B cell (primary cell): ENCODE results near the gene CCDC7. TPM values are rescaled to one million over a fixed set of nuclear protein-coding genes. Genes with fewer than 3 reads are reported as not detected.

Experiments
- ATAC-seq: fragments of 200-7000 bp; cut with Tn5 transposase; one replicate; pipeline ENCODE4 v1.10.0; 2021; ENCODE audit warnings: low read depth, mild to moderate bottlenecking, moderate number of reproducible peaks, moderate library complexity
- CTCF ChIA-PET: fragments of 350-600 bp; sonication (Branson Sonifier 250); formaldehyde crosslinking; loops from one replicate; lab custom pipeline; 2021; ENCODE audit warnings: antibody characterized with exemption, inconsistent platforms; lab: Charles Lee
- POLR2A ChIA-PET: fragments of 350-600 bp; sonication (Branson Sonifier 250); formaldehyde crosslinking; loops from one replicate; lab custom pipeline; 2021; ENCODE audit warnings: antibody characterized with exemption; lab: Charles Lee
- DNase-seq: peaks from one replicate; pipeline ENCODE4 v3.0.0; 2013
- H2AFZ ChIP-seq: 2 replicates; pipeline ENCODE4 v1.6.1; 2012; ENCODE audit warnings: mild to moderate bottlenecking, low read depth, low read length; ENCODE audit not compliant: insufficient read depth, poor library complexity, severe bottlenecking
- H3K27ac ChIP-seq, 2 donors: 1 replicate in 1 of 2; 2 replicates in 1 of 2; pipeline ENCODE4 v1.5.1; 2012 to 2013; ENCODE audit warnings: low read length in 2 of 2, mild to moderate bottlenecking in 2 of 2, moderate library complexity in 1 of 2
- H3K27me3 ChIP-seq, 4 experiments: fragments of 200-600 bp in 1 of 4; sonication (generic) in 1 of 4; replicated peaks in 1 of 4; 1 replicate in 2 of 4; 2 replicates in 2 of 4; pipeline versions ENCODE4 v1.6.1 to v1.7.0; 2013 to 2016; ENCODE audit warnings: low read length in 3 of 4, mild to moderate bottlenecking in 2 of 4, mixed read lengths in 1 of 4, moderate library complexity in 1 of 4; ENCODE audit not compliant: insufficient read depth in 4 of 4, control insufficient read depth in 3 of 4; ENCODE audit errors: control extremely low read depth in 1 of 4
- H3K36me3 ChIP-seq, 2 experiments: replicated peaks in 1 of 2; 1 replicate in 1 of 2; 2 replicates in 1 of 2; pipeline versions ENCODE4 v1.6.1 to v1.7.1; 2013; ENCODE audit warnings: low read length in 1 of 2; ENCODE audit not compliant: insufficient read depth in 2 of 2, control insufficient read depth in 1 of 2; ENCODE audit errors: control extremely low read depth in 1 of 2, extremely low read depth in 1 of 2
- H3K4me1 ChIP-seq, 2 donors: fragments of 200-600 bp in 1 of 2; sonication (generic) in 1 of 2; 1 replicate in 1 of 2; 2 replicates in 1 of 2; pipeline versions ENCODE4 v1.5.1 to v1.6.1; 2013 to 2017; ENCODE audit warnings: low read length in 2 of 2; ENCODE audit not compliant: control insufficient read depth in 2 of 2, insufficient read depth in 2 of 2
- H3K4me2 ChIP-seq: replicated peaks from 2 replicates; pipeline ENCODE3; 2012; ENCODE audit warnings: mild to moderate bottlenecking, low read depth, low read length; ENCODE audit not compliant: poor library complexity, severe bottlenecking
- H3K4me3 ChIP-seq, 5 experiments: fragments of 200-600 bp in 1 of 5; sonication (generic) in 1 of 5; 1 replicate in 3 of 5; 2 replicates in 2 of 5; pipeline versions ENCODE4 v1.5.1 to v1.7.0; 2011 to 2016; ENCODE audit warnings: low read length in 4 of 5, mild to moderate bottlenecking in 4 of 5, low read depth in 2 of 5, control low read depth in 1 of 5, moderate library complexity in 1 of 5; ENCODE audit not compliant: insufficient read depth in 1 of 5; ENCODE audit errors: control extremely low read depth in 1 of 5, extremely low read depth in 1 of 5
- H3K79me2 ChIP-seq: fragments of 200-600 bp; sonication (generic); one replicate; pipeline ENCODE4 v1.6.0; 2016; ENCODE audit warnings: low read length; ENCODE audit not compliant: control insufficient read depth, insufficient read depth
- H3K9ac ChIP-seq: fragments of 200-600 bp; sonication (generic); 2 replicates; pipeline ENCODE4 v1.6.1; 2017; ENCODE audit warnings: mild to moderate bottlenecking, low read length, moderate library complexity
- H3K9me3 ChIP-seq, 3 donors: one replicate each; pipeline versions ENCODE4 v1.6.1 to v1.7.1; 2013; ENCODE audit warnings: low read length in 2 of 3; ENCODE audit not compliant: control insufficient read depth in 2 of 3, insufficient read depth in 1 of 3; ENCODE audit errors: control extremely low read depth in 1 of 3
- H4K20me1 ChIP-seq: 2 replicates; pipeline ENCODE4 v1.6.0; 2012; ENCODE audit warnings: mild to moderate bottlenecking, low read length; ENCODE audit not compliant: insufficient read depth, control insufficient read depth, poor library complexity, severe bottlenecking
- H3K27ac Mint-ChIP-seq: one replicate; pipeline ENCODE4 v1.8.0; 2021; ENCODE audit warnings: mixed read lengths
- H3K27me3 Mint-ChIP-seq: one replicate; pipeline ENCODE4 v1.8.0; 2021; ENCODE audit warnings: mixed read lengths
- H3K4me1 Mint-ChIP-seq: one replicate; pipeline ENCODE4 v1.8.0; 2021; ENCODE audit warnings: mixed read lengths
- H3K4me3 Mint-ChIP-seq: one replicate; pipeline ENCODE4 v1.8.0; 2021; ENCODE audit warnings: mixed read lengths
- H3K9me3 Mint-ChIP-seq: one replicate; pipeline ENCODE4 v1.8.0; 2022; ENCODE audit warnings: mixed read lengths; ENCODE audit not compliant: insufficient read depth
- EZH2 ChIP-seq: IDR thresholded peaks from 2 replicates; pipeline ENCODE4 v1.6.1; 2012; ENCODE audit warnings: borderline replicate concordance, low read depth, mild to moderate bottlenecking, moderate library complexity, low read length; ENCODE audit not compliant: insufficient read depth, poor library complexity, severe bottlenecking
- WGBS: methylation state at CpG from one replicate; pipeline ENCODE4 v1.1.5; 2013; ENCODE audit warnings: missing lambda C conversion rate; ENCODE audit not compliant: insufficient coverage; 5-methylcytosine and 5-hydroxymethylcytosine counted together
- intact Hi-C: fragments of 100-400 bp; cut with micrococcal nuclease; formaldehyde crosslinking; loops from one replicate; pipeline ENCODE4 v1.10.0; 2022
- polyA plus RNA-seq: library from polyadenylated mRNA; depleted of rRNA; stranded (reverse); fragments of >200 nt; gene quantifications from 2 replicates; pipeline ENCODE4 v1.2.3, GENCODE V29; 2012
- total RNA-seq, 2 donors: library from RNA; stranded (reverse); fragments of 120-200 nt in 1 of 2; gene quantifications; 1 replicate in 1 of 2; 2 replicates in 1 of 2; pipeline versions ENCODE4 v1.2.3 to v1.2.4, GENCODE V29; 2013 to 2022
- TF ChIP-seq, protein P1 (sequence below): fragments of 200-600 bp; IDR thresholded peaks from one replicate; pipeline ENCODE4 v1.8.0; 2022; ENCODE audit warnings: antibody characterized with exemption, mild to moderate bottlenecking

The CCDC7 gene
- total and polyA plus RNA-seq, 2 donors (not counting 1 experiment from before 2014, with no cell fraction given): 2.6 to 26.6 TPM

DNA sequence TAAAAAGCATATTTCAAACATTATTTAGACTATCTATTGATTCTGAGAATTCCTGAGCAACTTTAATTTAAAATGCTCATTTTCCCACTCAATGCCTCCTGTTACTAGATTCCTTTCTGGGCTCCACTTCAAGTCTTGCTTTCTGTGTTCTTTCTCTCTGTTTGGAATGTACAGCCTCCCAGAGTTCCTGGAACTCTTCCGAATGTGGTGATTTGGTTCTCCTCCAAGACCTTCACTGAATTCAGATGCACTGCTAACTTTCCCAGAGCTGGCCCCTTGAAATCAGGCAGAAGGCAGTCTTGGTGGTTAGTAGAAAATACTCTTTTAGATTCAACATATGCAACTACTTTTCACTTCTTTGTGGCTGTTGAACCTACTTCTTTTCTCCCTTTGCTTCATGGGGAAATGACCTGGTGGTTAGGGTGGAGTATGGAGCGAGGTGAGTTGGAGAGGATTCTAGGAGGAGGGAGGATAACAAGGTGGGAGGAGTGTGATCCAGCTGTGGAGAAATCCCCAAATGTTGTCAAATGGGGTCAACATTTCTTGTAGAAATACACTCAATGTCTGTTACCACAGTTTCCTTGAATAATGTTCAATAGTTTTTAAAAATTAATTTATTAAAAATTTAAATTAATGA, 27.9 kb upstream of the CCDC7 start:
- Histone ChIP-seq H3K4me2 (no peak overlapping the region), H3K9me3 (peaks cover 3 to 5% (median 3%) of the 10 kb centered on the region in 3 donors), H3K9ac (no peak overlapping the region), H3K79me2 (no peaks in the 10 kb centered on the region), H3K27ac (no peak overlapping the region), H4K20me1 (no peaks in the 10 kb centered on the region), H3K4me1 (no peaks in the 10 kb centered on the region), H3K36me3 (no peaks in the 10 kb centered on the region), H3K27me3 (no peaks in the 10 kb centered on the region), H2AFZ (no peak overlapping the region), H3K4me3 (no peak overlapping the region)
- H3K4me1 Mint-ChIP-seq: no peaks in the 10 kb centered on the region
- ChIA-PET CTCF (no interaction called here), POLR2A (no interaction called here)
- H3K9me3 Mint-ChIP-seq: peaks cover under 1% of the 10 kb centered on the region
- WGBS: no CpG with 5 or more reads among the region's 2 CpGs
- intact Hi-C loops: no loop called here
- no peak overlapping the region for H3K4me3 Mint-ChIP-seq
- DNase-seq (no peak), ATAC-seq (no peak)
- peaks cover 31% of the 10 kb centered on the region for H3K27me3 Mint-ChIP-seq
- no peak overlapping the region for H3K27ac Mint-ChIP-seq
- TF ChIP-seq EZH2: no peak
- TF ChIP-seq, protein P1, sequence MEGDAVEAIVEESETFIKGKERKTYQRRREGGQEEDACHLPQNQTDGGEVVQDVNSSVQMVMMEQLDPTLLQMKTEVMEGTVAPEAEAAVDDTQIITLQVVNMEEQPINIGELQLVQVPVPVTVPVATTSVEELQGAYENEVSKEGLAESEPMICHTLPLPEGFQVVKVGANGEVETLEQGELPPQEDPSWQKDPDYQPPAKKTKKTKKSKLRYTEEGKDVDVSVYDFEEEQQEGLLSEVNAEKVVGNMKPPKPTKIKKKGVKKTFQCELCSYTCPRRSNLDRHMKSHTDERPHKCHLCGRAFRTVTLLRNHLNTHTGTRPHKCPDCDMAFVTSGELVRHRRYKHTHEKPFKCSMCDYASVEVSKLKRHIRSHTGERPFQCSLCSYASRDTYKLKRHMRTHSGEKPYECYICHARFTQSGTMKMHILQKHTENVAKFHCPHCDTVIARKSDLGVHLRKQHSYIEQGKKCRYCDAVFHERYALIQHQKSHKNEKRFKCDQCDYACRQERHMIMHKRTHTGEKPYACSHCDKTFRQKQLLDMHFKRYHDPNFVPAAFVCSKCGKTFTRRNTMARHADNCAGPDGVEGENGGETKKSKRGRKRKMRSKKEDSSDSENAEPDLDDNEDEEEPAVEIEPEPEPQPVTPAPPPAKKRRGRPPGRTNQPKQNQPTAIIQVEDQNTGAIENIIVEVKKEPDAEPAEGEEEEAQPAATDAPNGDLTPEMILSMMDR: no peak

DNA sequence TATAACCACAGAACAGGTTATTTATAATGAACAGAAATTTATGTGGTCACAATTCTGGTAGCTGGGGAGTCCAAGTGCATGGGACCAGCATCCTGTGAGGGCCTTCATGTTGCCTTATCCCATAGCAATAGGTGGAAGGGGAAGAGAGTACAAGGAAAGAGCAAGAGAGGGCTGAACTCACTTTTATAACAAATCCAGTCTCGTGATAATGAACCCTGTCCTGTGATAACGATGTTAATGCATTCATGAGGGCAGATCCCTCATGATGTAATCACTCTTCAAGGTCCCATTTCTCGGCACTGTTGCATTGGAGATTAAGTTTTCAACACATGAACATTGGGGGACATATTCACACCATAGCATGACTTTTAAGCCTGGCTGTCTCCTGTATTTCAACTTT, 27.4 kb upstream of the CCDC7 start:
- H3K4me1 Mint-ChIP-seq: no peaks in the 10 kb centered on the region
- no peak for ATAC-seq
- H3K4me2 ChIP-seq: no peak overlapping the region
- no peak overlapping the region for H2AFZ ChIP-seq
- H3K27ac Mint-ChIP-seq: no peak overlapping the region
- peaks cover 6% of the 10 kb centered on the region for H3K9me3 Mint-ChIP-seq
- no peak for TF ChIP-seq EZH2
- TF ChIP-seq, protein P1: no peak
- H4K20me1 ChIP-seq: no peaks in the 10 kb centered on the region
- peaks cover 5 to 6% (median 5%) of the 10 kb centered on the region in 3 donors for H3K9me3 ChIP-seq
- H3K27me3 ChIP-seq: no peaks in the 10 kb centered on the region
- ChIA-PET POLR2A (no interaction called here), CTCF (no interaction called here)
- intact Hi-C loops: no loop called here
- 88% methylated on average over 2 of the region's 3 CpGs for WGBS
- H3K27ac ChIP-seq: no peak overlapping the region
- no peaks in the 10 kb centered on the region for H3K79me2 ChIP-seq
- peaks cover 34% of the 10 kb centered on the region for H3K27me3 Mint-ChIP-seq
- H3K36me3 ChIP-seq: no peaks in the 10 kb centered on the region
- no peaks in the 10 kb centered on the region for H3K4me1 ChIP-seq
- no peak overlapping the region for H3K9ac ChIP-seq
- no peak overlapping the region for H3K4me3 ChIP-seq
- no peak for DNase-seq
- H3K4me3 Mint-ChIP-seq: no peak overlapping the region
